ENCODE results near the gene RAB9A.
"Not testable (repeated sequence)": the region's sequence is repeated elsewhere in the genome, so short reads cannot be mapped to it uniquely, and the experiment has no call there.

The RAB9A gene

DNA sequence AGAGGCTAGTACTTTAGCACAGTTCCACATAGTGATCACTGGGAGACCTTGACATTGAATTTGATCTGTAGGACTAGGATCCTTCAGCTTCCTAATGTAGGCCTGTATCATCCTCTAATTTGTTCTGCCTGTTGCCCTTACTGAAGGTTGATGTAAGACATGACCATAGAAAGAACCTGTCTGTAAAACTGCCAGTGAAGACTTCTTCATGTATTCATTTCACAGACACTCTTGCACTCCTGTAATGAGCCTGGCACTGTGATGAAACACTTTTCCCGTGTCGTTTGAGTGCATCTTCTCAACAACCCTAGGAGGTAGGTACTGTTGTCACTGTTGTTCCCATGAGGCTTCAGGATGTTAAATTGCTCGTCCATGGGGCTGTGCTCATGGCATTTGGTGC is 14.7 kb downstream of the RAB9A start:
- no peaks in the 10 kb centered on the region for H3K9me3 Mint-ChIP-seq
- ATAC-seq (peak; percentile 43), DNase-seq (ENCODE audit: low spot score in 2 of 2) (no peak)
- H3K4me1 Mint-ChIP-seq, result peaks cover 53% of the 10 kb centered on the region
- peak overlapping the region; percentile 18 for H3K27ac Mint-ChIP-seq
- H3K4me3 Mint-ChIP-seq, result peak overlapping the region; percentile 26
- H3K36me3 Mint-ChIP-seq, result peaks cover 58% of the 10 kb centered on the region

DNA sequence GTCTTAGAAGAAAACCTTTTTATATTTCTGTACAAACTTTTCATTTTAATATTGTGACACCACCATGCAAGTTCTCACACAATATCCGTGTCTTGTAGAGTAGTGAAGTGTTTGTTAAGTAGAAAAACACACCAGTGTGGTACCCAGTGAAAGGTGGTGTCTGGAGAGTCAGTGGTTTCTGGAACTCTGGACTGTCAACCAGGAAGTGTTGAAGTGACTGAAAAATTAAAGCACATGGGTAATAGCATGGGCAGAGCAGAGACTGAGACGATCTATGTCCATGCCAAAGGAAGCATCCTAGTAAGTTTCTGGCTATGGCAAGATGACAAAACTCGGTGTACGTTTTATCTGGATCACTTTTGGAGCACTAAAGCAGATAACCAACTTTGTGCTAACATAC is 22.2 kb downstream of the RAB9A start:
- Mint-ChIP-seq H3K9me3 (no peaks in the 10 kb centered on the region), H3K4me1 (peaks cover 14% of the 10 kb centered on the region), H3K27ac (peak overlapping the region; percentile 68), H3K36me3 (peaks cover 92% of the 10 kb centered on the region), H3K4me3 (no peak overlapping the region)
- no peak for DNase-seq (ENCODE audit: low spot score in 2 of 2)
- no peak for ATAC-seq

DNA sequence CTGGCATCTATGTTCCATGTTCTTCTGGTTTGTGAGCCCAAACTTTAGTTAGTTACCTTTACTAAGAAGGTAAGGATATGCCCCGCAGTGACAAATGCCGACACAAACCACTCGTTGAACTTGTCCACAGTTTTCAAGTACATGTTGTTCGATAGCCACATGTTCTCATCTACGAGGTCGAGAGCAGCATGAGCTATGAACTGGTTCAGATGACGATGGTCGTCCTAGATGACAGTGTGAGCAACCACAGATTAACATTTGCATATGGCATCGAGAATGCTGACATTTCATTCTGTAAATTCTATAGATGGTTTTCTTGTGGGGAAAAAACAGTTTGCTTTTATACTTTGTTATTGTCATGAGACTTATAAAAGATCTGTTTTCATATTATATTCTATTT is 27.5 kb downstream of the RAB9A start:
- Mint-ChIP-seq H3K27ac (peak overlapping the region; percentile 81), H3K4me3 (peak overlapping the region; percentile 38), H3K36me3 (peaks cover 95% of the 10 kb centered on the region), H3K4me1 (peaks cover 16% of the 10 kb centered on the region), H3K9me3 (no peaks in the 10 kb centered on the region)
- DNase-seq (ENCODE audit: low spot score in 2 of 2) (no peak), ATAC-seq (peak; percentile 98)

DNA sequence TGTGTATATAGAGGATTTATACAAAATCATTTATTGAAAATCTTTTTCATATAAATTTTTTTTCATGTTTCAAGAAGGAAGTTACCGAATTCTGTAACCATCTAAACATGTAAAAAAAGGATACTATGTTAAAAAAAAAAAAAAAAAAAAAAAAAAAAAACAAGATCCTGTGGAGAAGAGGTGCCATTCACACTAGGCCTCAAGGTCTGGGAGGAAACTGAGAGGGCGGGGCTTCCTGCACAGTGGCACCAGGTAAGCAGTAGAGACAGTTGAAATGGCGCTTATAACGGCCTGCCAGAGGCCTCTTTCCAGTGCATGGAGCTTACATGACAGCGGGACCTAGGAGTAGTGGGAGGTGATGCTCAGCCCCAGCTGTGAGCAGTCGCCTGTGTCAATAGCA is 28.0 kb downstream of the RAB9A start:
- DNase-seq (ENCODE audit: low spot score in 2 of 2) (no peak), ATAC-seq (peak; percentile 34)
- Mint-ChIP-seq H3K27ac (peak overlapping the region; percentile 80), H3K4me3 (no peak overlapping the region), H3K36me3 (peaks cover 90% of the 10 kb centered on the region), H3K4me1 (peaks cover 16% of the 10 kb centered on the region), H3K9me3 (no peaks in the 10 kb centered on the region)

GRCh38 chrX:13717700-13718472 is 29.0 kb downstream of the RAB9A start:
- H3K4me3 Mint-ChIP-seq, result no peak overlapping the region
- peaks cover 20% of the 10 kb centered on the region for H3K4me1 Mint-ChIP-seq
- ATAC-seq, result no peak
- no peak for DNase-seq (ENCODE audit: low spot score in 2 of 2)
- H3K36me3 Mint-ChIP-seq, result peaks cover 81% of the 10 kb centered on the region
- no peaks in the 10 kb centered on the region for H3K9me3 Mint-ChIP-seq
- H3K27ac Mint-ChIP-seq, result no peak overlapping the region

- Mint-ChIP-seq H3K36me3 (peaks cover 71% of the 10 kb centered on the region), H3K4me1 (peaks cover 32% of the 10 kb centered on the region), H3K27ac (peak overlapping the region; percentile 50), H3K9me3 (no peaks in the 10 kb centered on the region), H3K4me3 (no peak overlapping the region)
- DNase-seq (ENCODE audit: low spot score in 2 of 2) (no peak), ATAC-seq (peak; percentile 44)
Observed at GRCh38 chrX:13719192-13719856, 30.4 kb downstream of the RAB9A start.

- H3K4me1 Mint-ChIP-seq, result peaks cover 42% of the 10 kb centered on the region
- ATAC-seq, result no peak
- no peak for DNase-seq (ENCODE audit: low spot score in 2 of 2)
- H3K9me3 Mint-ChIP-seq, result no peaks in the 10 kb centered on the region
- no peak overlapping the region for H3K4me3 Mint-ChIP-seq
- H3K36me3 Mint-ChIP-seq, result peaks cover 51% of the 10 kb centered on the region
- H3K27ac Mint-ChIP-seq, result peak overlapping the region; percentile 65
Observed at GRCh38 chrX:13721371-13721770, 32.4 kb downstream of the RAB9A start.

DNA sequence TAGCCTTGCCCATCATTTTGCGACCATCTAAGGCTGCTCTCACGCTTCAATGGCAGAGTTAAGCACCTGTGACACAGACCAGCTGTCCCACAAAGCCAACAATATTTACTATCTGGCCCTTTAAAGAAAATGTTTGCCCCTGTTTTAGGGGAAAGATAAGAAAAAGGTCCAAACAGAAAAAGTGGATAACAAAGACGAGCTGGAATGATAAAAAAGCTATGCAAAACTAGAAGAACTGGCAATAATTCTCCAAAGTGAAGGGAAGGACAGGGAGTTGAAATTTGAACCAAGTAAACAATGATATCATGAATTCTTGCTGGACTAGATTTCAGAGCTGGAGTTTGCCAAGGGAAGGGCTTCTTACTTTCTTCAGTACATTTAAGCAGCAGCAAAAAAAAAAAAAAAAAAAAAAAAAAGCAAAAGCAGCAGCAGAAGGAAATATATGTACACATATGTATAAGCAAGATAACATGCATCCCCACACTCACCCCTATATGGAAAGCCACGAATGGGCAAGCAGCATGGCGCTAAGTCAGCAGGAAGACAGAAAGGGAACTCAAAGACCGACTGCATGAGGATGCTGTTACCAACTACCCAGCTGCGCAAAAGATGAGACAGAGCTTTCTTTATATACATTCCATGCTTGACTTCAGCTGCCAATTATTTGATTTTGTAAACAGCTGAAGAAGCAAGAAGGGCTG is 33.0 kb downstream of the RAB9A start:
- ATAC-seq (no peak), DNase-seq (ENCODE audit: low spot score in 2 of 2) (no peak)
- no peak overlapping the region for H3K27ac Mint-ChIP-seq
- H3K36me3 Mint-ChIP-seq, result peaks cover 50% of the 10 kb centered on the region
- no peak overlapping the region for H3K4me3 Mint-ChIP-seq
- peaks cover 47% of the 10 kb centered on the region for H3K4me1 Mint-ChIP-seq
- no peaks in the 10 kb centered on the region for H3K9me3 Mint-ChIP-seq

DNA sequence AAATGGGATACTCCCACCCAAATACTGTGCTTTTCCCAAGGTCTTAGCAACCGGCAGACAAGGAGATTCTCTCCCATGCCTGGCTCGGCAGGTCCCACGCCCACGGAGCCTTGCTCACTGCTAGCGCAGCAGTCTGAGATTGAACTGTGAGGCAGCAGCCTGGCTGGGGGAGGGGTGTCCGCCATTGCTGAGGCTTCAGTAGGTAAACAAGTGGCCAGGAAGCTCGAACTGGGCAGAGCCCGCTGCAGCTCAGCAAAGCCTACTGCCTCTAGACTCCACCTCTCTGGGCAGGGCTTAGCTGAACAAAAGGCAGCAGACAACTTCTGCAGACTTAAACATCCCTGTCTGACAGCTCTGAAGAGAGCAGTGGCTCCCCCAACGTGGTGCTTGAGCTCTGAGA is 36.0 kb downstream of the RAB9A start:
- not testable (repeated sequence) for H3K9me3 Mint-ChIP-seq
- H3K36me3 Mint-ChIP-seq, result peaks cover 47% of the 10 kb centered on the region
- H3K27ac Mint-ChIP-seq, result peak overlapping the region; percentile 73
- ATAC-seq (peak; percentile 54), DNase-seq (ENCODE audit: low spot score in 2 of 2) (peak; percentile 19 to 51)
- H3K4me1 Mint-ChIP-seq, result peaks cover 51% of the 10 kb centered on the region
- H3K4me3 Mint-ChIP-seq, result peak overlapping the region; percentile 53

DNA sequence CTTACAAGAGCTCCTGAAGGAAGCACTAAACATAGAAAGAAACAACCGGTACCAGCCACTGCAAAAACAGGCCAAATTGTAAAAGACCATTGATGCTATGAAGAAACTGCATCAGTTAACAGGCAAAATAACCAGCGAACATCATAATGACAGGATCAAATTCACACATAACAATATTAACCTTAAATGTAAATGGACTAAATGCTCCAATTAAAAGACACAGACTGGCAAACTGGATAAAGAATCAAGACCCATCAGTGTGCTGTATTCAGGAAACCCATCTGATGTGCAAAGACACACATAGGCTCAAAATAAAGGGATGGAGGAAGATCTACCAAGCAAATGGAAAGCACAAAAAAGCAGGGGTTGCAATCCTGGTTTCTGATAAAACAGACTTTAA is 37.7 kb downstream of the RAB9A start:
- H3K4me3 Mint-ChIP-seq, result peak overlapping the region; percentile 53
- not testable (repeated sequence) for DNase-seq (ENCODE audit: low spot score in 2 of 2); H3K9me3 Mint-ChIP-seq; ATAC-seq
- peak overlapping the region; percentile 73 for H3K27ac Mint-ChIP-seq
- peaks cover 51% of the 10 kb centered on the region for H3K4me1 Mint-ChIP-seq
- H3K36me3 Mint-ChIP-seq, result peaks cover 49% of the 10 kb centered on the region

DNA sequence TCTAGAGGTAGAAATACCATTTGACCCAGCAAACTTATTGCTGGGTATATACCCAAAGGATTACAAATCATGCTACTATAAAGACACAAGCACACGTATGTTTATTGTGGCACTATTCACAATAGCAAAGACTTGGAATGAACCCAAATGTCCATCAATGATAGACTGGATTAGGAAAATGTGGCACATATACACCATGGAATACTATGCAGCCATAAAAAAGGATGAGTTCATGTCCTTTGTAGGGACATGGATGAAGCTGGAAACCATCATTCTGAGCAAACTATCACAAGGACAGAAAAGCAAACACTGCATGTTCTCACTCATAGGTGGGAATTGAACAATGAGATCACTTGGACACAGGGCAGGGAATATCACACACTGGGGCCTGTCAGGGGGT is 41.6 kb downstream of the RAB9A start:
- H3K9me3 Mint-ChIP-seq; DNase-seq (ENCODE audit: low spot score in 2 of 2); H3K4me3 Mint-ChIP-seq; ATAC-seq; H3K27ac Mint-ChIP-seq: not testable (repeated sequence)
- H3K4me1 Mint-ChIP-seq, result peaks cover 48% of the 10 kb centered on the region
- H3K36me3 Mint-ChIP-seq, result peaks cover 67% of the 10 kb centered on the region

GRCh38 chrX:13732246-13733067 is 43.5 kb downstream of the RAB9A start:
- Mint-ChIP-seq H3K9me3 (no peaks in the 10 kb centered on the region), H3K36me3 (peaks cover 68% of the 10 kb centered on the region), H3K27ac (peak overlapping the region; percentile 83), H3K4me3 (peak overlapping the region; percentile 91), H3K4me1 (peaks cover 29% of the 10 kb centered on the region)
- ATAC-seq (no peak), DNase-seq (ENCODE audit: low spot score in 2 of 2) (no peak)

DNA sequence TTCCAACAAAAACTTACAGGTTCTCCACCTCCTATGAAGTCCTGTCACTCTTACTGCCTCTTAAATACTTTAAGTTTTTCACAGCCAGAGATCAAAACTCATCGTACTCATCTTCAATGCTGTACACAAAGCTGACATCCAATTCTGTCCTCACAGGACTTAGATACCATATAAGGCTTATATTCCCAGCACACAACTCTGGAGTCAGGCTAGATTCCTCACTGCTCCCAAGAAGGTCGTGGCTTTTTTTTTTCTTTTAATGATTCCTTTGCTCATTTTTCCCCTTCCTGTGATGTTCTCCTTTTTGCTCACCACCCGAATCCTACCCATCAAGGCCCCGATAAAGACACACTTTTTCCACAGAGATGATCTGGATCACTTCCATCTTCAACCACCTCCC is 44.6 kb downstream of the RAB9A start:
- H3K27ac Mint-ChIP-seq, result peak overlapping the region; percentile 98
- no peak for ATAC-seq
- peaks cover 24% of the 10 kb centered on the region for H3K4me1 Mint-ChIP-seq
- peak overlapping the region; percentile 91 for H3K4me3 Mint-ChIP-seq
- H3K9me3 Mint-ChIP-seq, result no peaks in the 10 kb centered on the region
- H3K36me3 Mint-ChIP-seq, result peaks cover 68% of the 10 kb centered on the region
- DNase-seq (ENCODE audit: low spot score in 2 of 2), result no peak

GRCh38 chrX:13734278-13735172 is 45.6 kb downstream of the RAB9A start, which contains the start of the genes OFD1 and TRAPPC2:
Gene OFD1, plus strand, starts transcription at chrX:13734748. Its CDS starts 324 bp downstream, at chrX:13735072.
Gene TRAPPC2, minus strand, starts transcription at chrX:13734620. Its CDS starts 14,657 bp downstream, at chrX:13719963.
- Mint-ChIP-seq H3K36me3 (peaks cover 72% of the 10 kb centered on the region), H3K4me1 (peaks cover 24% of the 10 kb centered on the region), H3K4me3 (peak within 1 kb of the TSS; percentile 91), H3K9me3 (no peaks in the 10 kb centered on the region), H3K27ac (peak within 1 kb of the TSS; percentile 98)
- ATAC-seq (peak; percentile 98), DNase-seq (ENCODE audit: low spot score in 2 of 2) (peak; percentile 81 to 90)
